GM18867 (cell line): ENCODE results near the gene SPAM1.
A peak's percentile ranks its signal among the peaks of the same experiment; 100 is the strongest.
"Not testable (repeated sequence)": the region's sequence is repeated elsewhere in the genome, so short reads cannot be mapped to it uniquely, and the experiment has no call there.

Experiments
- ATAC-seq: cut with Tn5 transposase; IDR thresholded peaks from one replicate; pipeline ENCODE4 v1.9.1; 2021; ENCODE audit warnings: mild to moderate bottlenecking, moderate library complexity; ENCODE audit not compliant: unreplicated experiment

SPAM1 gene

GRCh38 chr7:123945938-123946337 is 20.9 kb downstream of the SPAM1 start:
- no peak for ATAC-seq

- ATAC-seq: no peak
These were observed 23.1 kb downstream of the SPAM1 start for GRCh38 chr7:123948136-123948535.

- ATAC-seq: no peak
These were observed 33.2 kb downstream of the SPAM1 start for GRCh38 chr7:123958186-123958703.

- ATAC-seq: no peak
These were observed 36.7 kb downstream of the SPAM1 start for GRCh38 chr7:123961771-123962170.

- no peak for ATAC-seq
These were observed 41.9 kb downstream of the SPAM1 start for GRCh38 chr7:123966936-123967335.

- peak; percentile 65 for ATAC-seq
These were observed 47.0 kb downstream of the SPAM1 start for GRCh38 chr7:123972045-123972444.

GRCh38 chr7:123972831-123973230 is 47.8 kb downstream of the SPAM1 start:
- no peak for ATAC-seq

GRCh38 chr7:123974326-123974908 is 49.4 kb downstream of the SPAM1 start:
- ATAC-seq: peak; percentile 76

GRCh38 chr7:123975084-123975483 is 50.0 kb downstream of the SPAM1 start:
- peak; percentile 28 for ATAC-seq

- no peak for ATAC-seq
These were observed 52.0 kb downstream of the SPAM1 start for GRCh38 chr7:123977081-123977480.

GRCh38 chr7:123979876-123980275 is 54.8 kb downstream of the SPAM1 start:
- no peak for ATAC-seq

- ATAC-seq: no peak
These were observed 62.4 kb downstream of the SPAM1 start for GRCh38 chr7:123987445-123987844.

GRCh38 chr7:123992913-123993518 is 68.0 kb downstream of the SPAM1 start:
- no peak for ATAC-seq

GRCh38 chr7:123993996-123994395 is 69.0 kb downstream of the SPAM1 start:
- ATAC-seq: no peak

GRCh38 chr7:123994449-123994848 is 69.4 kb downstream of the SPAM1 start:
- no peak for ATAC-seq

GRCh38 chr7:123995617-123996326 is 70.7 kb downstream of the SPAM1 start:
- no peak for ATAC-seq

- ATAC-seq: no peak
These were observed 71.2 kb downstream of the SPAM1 start for GRCh38 chr7:123996327-123996625.

- no peak for ATAC-seq
These were observed 73.9 kb downstream of the SPAM1 start for GRCh38 chr7:123998921-123999320.

- ATAC-seq: no peak
These were observed 74.7 kb downstream of the SPAM1 start for GRCh38 chr7:123999703-124000102.

GRCh38 chr7:124008296-124008695 is 83.3 kb downstream of the SPAM1 start:
- not testable (repeated sequence) for ATAC-seq

GRCh38 chr7:124009321-124009720 is 84.3 kb downstream of the SPAM1 start:
- ATAC-seq: peak; percentile 58
